T-helper 2 cell treated with Interferon-gamma antibody and Interleukin-4, amounts not matched to agents 100 ng/mL and 5 ng/mL, for 36 hours (primary cell): ENCODE measurements around the gene CFAP97. TPM values are rescaled to one million over a fixed set of nuclear protein-coding genes. Genes with fewer than 3 reads are reported as not detected.

ENCODE experiments used
- intact Hi-C: fragments of 100-400 bp; cut with micrococcal nuclease; formaldehyde crosslinking; loops from one replicate; pipeline ENCODE4 v1.15.1; 2023
- total RNA-seq: library from RNA; stranded (reverse); gene quantifications from 2 replicates; pipeline ENCODE4 v1.2.3, GENCODE V29; 2022

CFAP97 gene
- total RNA-seq, 1 donor from 2014 or later = 26.7 TPM

DNA sequence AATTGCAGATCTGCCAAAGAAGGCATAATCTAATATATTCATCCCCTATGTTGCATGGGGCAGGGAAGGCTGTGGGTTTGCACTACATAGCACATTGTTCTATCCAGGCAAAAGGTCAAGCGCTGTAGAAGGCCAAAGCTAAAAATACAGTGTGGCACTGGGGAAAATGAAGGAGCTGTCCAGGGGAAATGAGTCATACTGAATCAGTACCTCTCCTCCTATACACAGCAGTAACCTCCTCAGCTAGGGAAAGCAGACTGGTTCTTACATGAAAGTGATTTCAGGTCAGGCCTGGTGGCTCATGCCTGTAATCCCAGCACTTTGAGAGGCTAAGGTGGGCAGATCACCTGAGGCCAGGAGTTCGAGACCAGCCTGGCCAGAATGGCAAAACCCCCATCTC is 91.7 kb downstream of the CFAP97 start:
- intact Hi-C loops = no loop called here

DNA sequence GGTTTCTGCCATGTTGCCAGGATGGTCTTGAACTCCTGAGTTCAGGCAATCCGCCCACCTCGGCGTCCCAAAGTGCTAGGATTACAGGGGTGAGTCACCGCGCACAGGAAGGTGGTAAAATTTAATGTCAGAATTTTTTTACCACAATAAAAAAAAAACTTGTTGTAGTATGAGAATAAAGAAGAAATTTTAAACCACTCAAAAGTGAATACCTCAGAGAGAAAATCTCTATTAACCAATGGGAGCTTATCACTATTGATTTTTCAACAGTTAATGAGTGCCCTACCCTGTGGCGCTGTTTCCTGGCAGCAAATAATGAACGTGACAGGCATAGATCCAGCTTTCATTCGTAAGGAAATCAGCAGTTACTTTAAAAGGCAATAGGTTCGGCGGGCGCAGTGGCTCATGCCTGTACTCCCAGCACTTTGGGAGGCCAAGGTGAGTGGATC is 93.4 kb downstream of the CFAP97 start:
- intact Hi-C loops = no loop called here

DNA sequence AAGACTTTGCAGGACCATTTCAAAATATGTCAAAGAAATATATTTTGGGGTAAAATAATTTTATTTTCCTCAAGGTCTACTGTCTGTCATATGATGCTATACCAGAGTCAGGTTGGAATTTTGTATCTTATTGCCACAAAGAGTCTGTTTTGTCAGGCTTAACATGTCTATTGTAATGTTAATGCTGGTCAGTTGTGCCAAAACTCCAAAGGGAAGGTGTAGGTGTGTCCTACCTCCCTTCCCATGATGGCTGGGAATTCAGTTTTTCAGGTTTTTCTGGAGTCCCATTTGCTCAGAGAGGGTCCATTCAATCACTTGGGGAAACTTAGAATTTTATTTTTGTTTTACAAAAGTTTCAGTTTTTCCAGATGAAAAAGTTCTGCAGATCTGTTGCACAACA is 94.1 kb downstream of the CFAP97 start:
- intact Hi-C loops = no loop called here

Other genes starting within 250 kb of the CFAP97 start
- gene HELT, start 185.5 kb downstream of the CFAP97 start, total RNA-seq = not detected in 2 replicates
- 2.3 and 2.6 TPM in 2 replicates for gene SLC25A4, start 60.7 kb downstream of the CFAP97 start, total RNA-seq
- gene SNX25, start 5.6 kb upstream of the CFAP97 start, total RNA-seq = 13.3 and 13.5 TPM in 2 replicates
- 0.59 and 0.70 TPM in 2 replicates for gene LRP2BP, start 191.9 kb upstream of the CFAP97 start, total RNA-seq
- gene ANKRD37, start 192.8 kb upstream of the CFAP97 start, total RNA-seq = 11.2 TPM in 2 replicates
- gene UFSP2, start 222.0 kb upstream of the CFAP97 start, total RNA-seq = 18.0 and 23.5 TPM in 2 replicates